ENCODE data around the gene IGFBP1.

DNA sequence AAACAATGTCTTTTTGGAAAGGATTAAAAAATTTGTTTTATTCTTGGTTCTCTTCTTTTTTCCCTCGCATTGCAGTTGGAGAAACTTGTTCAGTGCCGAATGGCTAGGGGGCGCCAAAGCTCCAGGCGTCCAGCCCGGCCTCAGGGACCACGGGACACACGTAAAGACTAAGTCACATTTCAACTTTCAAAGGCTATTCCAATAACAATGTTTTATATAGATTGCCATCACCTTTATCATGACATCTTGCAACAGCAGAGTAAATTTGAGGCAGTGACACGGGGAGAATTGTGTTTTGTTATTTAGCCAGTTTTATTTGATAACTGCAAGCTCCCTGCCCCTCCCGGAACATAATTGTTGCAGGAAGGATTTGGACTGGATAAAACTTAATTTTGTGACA is 35.0 kb downstream of the IGFBP1 start:
- TF ChIP-seq, protein P1, sequence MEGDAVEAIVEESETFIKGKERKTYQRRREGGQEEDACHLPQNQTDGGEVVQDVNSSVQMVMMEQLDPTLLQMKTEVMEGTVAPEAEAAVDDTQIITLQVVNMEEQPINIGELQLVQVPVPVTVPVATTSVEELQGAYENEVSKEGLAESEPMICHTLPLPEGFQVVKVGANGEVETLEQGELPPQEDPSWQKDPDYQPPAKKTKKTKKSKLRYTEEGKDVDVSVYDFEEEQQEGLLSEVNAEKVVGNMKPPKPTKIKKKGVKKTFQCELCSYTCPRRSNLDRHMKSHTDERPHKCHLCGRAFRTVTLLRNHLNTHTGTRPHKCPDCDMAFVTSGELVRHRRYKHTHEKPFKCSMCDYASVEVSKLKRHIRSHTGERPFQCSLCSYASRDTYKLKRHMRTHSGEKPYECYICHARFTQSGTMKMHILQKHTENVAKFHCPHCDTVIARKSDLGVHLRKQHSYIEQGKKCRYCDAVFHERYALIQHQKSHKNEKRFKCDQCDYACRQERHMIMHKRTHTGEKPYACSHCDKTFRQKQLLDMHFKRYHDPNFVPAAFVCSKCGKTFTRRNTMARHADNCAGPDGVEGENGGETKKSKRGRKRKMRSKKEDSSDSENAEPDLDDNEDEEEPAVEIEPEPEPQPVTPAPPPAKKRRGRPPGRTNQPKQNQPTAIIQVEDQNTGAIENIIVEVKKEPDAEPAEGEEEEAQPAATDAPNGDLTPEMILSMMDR (IDR thresholded peaks at IDR 0.05; ENCODE audit: poor library complexity, severe bottlenecking), result peak; percentile 85
- TF ChIP-seq EP300 (conservative IDR thresholded peaks at IDR 0.05; ENCODE audit: poor library complexity, severe bottlenecking), result no peak
- TF ChIP-seq POLR2AphosphoS5 (IDR thresholded peaks at IDR 0.05), result no peak
- peak; percentile 87 for TF ChIP-seq RAD21 (conservative IDR thresholded peaks at IDR 0.05)
- no peak for TF ChIP-seq TAF1 (IDR thresholded peaks at IDR 0.05; ENCODE audit: low read depth)
- TF ChIP-seq, protein P2, sequence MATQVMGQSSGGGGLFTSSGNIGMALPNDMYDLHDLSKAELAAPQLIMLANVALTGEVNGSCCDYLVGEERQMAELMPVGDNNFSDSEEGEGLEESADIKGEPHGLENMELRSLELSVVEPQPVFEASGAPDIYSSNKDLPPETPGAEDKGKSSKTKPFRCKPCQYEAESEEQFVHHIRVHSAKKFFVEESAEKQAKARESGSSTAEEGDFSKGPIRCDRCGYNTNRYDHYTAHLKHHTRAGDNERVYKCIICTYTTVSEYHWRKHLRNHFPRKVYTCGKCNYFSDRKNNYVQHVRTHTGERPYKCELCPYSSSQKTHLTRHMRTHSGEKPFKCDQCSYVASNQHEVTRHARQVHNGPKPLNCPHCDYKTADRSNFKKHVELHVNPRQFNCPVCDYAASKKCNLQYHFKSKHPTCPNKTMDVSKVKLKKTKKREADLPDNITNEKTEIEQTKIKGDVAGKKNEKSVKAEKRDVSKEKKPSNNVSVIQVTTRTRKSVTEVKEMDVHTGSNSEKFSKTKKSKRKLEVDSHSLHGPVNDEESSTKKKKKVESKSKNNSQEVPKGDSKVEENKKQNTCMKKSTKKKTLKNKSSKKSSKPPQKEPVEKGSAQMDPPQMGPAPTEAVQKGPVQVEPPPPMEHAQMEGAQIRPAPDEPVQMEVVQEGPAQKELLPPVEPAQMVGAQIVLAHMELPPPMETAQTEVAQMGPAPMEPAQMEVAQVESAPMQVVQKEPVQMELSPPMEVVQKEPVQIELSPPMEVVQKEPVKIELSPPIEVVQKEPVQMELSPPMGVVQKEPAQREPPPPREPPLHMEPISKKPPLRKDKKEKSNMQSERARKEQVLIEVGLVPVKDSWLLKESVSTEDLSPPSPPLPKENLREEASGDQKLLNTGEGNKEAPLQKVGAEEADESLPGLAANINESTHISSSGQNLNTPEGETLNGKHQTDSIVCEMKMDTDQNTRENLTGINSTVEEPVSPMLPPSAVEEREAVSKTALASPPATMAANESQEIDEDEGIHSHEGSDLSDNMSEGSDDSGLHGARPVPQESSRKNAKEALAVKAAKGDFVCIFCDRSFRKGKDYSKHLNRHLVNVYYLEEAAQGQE (IDR thresholded peaks at IDR 0.05; ENCODE audit: borderline replicate concordance), result no peak
- peak; percentile 84 for TF ChIP-seq SMC3 (conservative IDR thresholded peaks at IDR 0.05; ENCODE audit: poor library complexity)
- TF ChIP-seq EZH2 (IDR thresholded peaks at IDR 0.05; ENCODE audit: borderline replicate concordance, insufficient read depth, low read length, poor library complexity, severe bottlenecking), result no peak
- TF ChIP-seq MXI1 (conservative IDR thresholded peaks at IDR 0.05; ENCODE audit: poor library complexity, severe bottlenecking), result no peak

Data from neural cell (in vitro differentiated cells).